Measurements from ENCODE around the gene SPINK7. TPM values are rescaled to one million over a fixed set of nuclear protein-coding genes. Genes with fewer than 3 reads are reported as not detected.
"Not testable (repeated sequence)": the region's sequence is repeated elsewhere in the genome, so short reads cannot be mapped to it uniquely, and the experiment has no call there.

SPINK7 gene
- total RNA-seq: not detected in 2 replicates

DNA sequence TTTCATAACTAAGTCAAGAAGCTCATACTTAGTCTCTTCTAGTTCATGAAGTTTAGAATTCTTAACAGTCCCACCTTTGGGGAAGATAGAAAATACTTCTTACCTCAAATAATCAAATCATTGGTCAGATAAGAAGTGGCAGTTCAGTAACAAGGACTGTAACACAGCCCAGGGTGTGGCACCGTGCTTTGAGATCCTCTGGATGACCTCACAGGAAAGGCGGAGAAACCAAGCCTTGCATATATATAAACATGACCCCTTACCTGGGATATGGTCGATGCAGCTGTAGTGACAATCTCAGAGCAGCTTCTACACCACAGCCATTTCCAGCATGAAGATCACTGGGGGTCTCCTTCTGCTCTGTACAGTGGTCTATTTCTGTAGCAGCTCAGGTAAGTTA lies at the start of gene SPINK7:
Gene SPINK7 (plus strand): TSS at position 271 of the 400 bp plus-strand sequence. CDS start 61 bp downstream, at position 332.
- no peaks in the 10 kb centered on the region for H3K4me1 Mint-ChIP-seq (ENCODE audit: low read depth)
- H3K9me3 Mint-ChIP-seq: no peaks in the 10 kb centered on the region
- no peak within 1 kb of the TSS for H3K4me3 Mint-ChIP-seq (ENCODE audit: low read depth)
- H3K27me3 Mint-ChIP-seq (ENCODE audit: low read depth): no peaks in the 10 kb centered on the region
- no peaks in the 10 kb centered on the region for H3K36me3 Mint-ChIP-seq (ENCODE audit: low read depth)
- DNase-seq (ENCODE audit: low spot score): no peak
- no peak within 1 kb of the TSS for H3K27ac Mint-ChIP-seq
- intact Hi-C loops (cut with micrococcal nuclease): no loop called here

DNA sequence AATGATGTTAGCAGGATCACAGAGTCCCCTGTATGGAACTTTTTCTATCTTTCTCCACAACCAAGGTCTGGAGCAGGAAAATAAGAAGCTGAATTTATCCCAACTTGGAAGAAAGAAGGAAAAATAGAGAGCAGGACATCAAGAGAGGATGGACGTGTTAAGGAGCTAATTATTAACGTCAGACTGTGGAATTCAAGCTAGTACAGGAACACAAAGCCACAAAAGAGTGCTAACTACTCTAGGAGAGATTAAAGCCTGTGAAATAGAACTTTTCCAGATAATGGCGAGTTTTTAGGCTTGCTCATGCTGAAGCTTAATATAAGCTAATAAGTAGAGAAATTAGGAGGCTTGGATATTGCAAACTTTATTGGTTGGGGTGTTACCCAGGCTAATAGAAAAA lies 44.3 kb upstream of the SPINK7 start:
- Mint-ChIP-seq H3K4me1 (ENCODE audit: low read depth) (no peaks in the 10 kb centered on the region), H3K27me3 (ENCODE audit: low read depth) (no peaks in the 10 kb centered on the region), H3K9me3 (no peaks in the 10 kb centered on the region), H3K36me3 (ENCODE audit: low read depth) (no peaks in the 10 kb centered on the region), H3K4me3 (ENCODE audit: low read depth) (no peak overlapping the region), H3K27ac (no peak overlapping the region)
- intact Hi-C loops (cut with micrococcal nuclease): no loop called here
- DNase-seq (ENCODE audit: low spot score): no peak

DNA sequence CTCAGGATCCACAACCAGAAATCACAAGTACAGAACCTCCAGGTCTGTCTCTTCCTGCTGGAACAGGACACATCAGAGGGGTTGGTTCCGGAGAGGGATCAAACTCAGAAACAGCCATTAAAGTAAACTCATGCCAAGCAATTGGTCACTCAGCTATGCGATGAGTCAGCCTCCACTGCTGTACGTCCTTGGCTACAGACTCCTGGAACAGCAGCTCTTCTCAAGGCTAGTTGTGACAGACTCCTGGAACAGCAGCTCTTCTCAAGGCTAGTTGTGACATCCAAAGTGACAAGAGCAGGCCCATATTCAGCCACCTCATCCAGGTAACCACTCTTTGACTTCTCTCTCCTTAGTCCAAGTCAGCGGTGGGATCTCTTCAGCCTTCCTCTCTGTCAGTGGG lies 43.7 kb upstream of the SPINK7 start, which contains the start of gene SPINK13:
Gene SPINK13 (plus strand): TSS at position 229 of the 400 bp plus-strand sequence. CDS start 1,279 bp downstream, outside the sequence.
- no peaks in the 10 kb centered on the region for H3K27me3 Mint-ChIP-seq (ENCODE audit: low read depth)
- H3K4me1 Mint-ChIP-seq (ENCODE audit: low read depth): no peaks in the 10 kb centered on the region
- no peak for DNase-seq (ENCODE audit: low spot score)
- no peaks in the 10 kb centered on the region for H3K36me3 Mint-ChIP-seq (ENCODE audit: low read depth)
- intact Hi-C loops (cut with micrococcal nuclease): no loop called here
- no peaks in the 10 kb centered on the region for H3K9me3 Mint-ChIP-seq
- H3K4me3 Mint-ChIP-seq (ENCODE audit: low read depth): no peak within 1 kb of the TSS
- H3K27ac Mint-ChIP-seq: no peak within 1 kb of the TSS

DNA sequence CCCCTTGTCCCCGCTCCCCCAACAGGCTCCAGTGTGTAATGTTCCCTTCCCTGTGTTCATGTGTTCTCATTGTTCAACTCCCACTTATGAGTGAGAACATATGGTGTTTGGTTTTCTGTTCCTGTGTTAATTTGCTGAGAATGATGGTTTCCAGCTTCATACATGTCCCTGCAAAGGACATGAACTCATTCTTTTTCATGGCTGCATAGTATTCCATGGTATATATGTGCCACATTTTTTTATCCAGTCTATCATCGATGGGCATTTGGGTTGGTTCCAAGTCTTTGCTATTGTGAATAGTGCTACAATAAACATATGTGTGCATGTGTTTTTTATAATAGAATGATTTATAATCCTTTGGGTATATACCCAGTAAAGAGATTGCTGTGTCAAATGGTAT lies 37.1 kb upstream of the SPINK7 start:
- H3K27ac Mint-ChIP-seq; H3K27me3 Mint-ChIP-seq (ENCODE audit: low read depth); H3K4me1 Mint-ChIP-seq (ENCODE audit: low read depth); DNase-seq (ENCODE audit: low spot score); H3K36me3 Mint-ChIP-seq (ENCODE audit: low read depth); H3K4me3 Mint-ChIP-seq (ENCODE audit: low read depth); intact Hi-C loops (cut with micrococcal nuclease): not testable (repeated sequence)
- H3K9me3 Mint-ChIP-seq: peaks cover 13% of the 10 kb centered on the region

DNA sequence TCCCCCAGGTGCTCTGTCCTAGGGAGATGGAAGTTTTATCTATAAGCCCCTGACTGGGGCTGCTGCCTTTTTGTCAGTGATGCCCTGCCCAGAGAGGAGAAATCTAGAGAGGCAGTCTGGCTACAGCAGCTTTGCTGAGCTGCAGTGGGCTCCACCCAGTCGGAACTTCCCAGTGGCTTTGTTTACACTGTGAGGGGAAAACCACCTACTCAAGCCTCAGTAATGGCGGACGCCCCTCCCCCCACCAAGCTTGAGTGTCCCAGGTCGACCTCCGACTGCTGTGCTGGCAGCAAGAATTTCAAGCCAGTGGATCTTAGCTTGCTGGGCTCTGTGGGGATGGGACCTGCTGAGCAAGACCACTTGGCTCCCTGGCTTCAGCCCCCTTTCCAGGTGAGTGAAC lies 31.3 kb upstream of the SPINK7 start:
- intact Hi-C loops (cut with micrococcal nuclease); H3K36me3 Mint-ChIP-seq (ENCODE audit: low read depth); H3K4me1 Mint-ChIP-seq (ENCODE audit: low read depth); H3K27me3 Mint-ChIP-seq (ENCODE audit: low read depth); DNase-seq (ENCODE audit: low spot score); H3K4me3 Mint-ChIP-seq (ENCODE audit: low read depth); H3K27ac Mint-ChIP-seq: not testable (repeated sequence)
- peaks cover 12% of the 10 kb centered on the region for H3K9me3 Mint-ChIP-seq

DNA sequence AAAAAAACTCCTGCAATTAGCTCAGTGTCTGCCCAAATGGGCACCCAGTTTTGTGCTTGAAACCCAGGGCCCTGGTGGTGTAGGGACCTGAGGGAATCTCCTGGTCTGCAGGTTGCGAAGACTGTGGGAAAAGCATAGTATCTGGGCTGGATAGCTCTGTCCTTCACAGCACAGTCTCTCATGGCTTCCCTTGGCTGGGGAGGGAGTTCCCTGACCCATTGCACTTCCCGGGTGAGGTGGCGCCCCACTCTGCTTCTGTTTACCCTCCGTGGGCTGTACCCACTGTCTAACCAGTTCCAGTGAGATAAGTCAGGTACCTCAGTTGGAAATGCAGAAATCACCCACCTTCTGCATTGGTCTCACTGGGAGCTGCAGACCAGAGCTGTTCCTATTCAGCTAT lies 30.9 kb upstream of the SPINK7 start:
- H3K27me3 Mint-ChIP-seq (ENCODE audit: low read depth); H3K27ac Mint-ChIP-seq; H3K4me1 Mint-ChIP-seq (ENCODE audit: low read depth); H3K9me3 Mint-ChIP-seq; DNase-seq (ENCODE audit: low spot score); H3K36me3 Mint-ChIP-seq (ENCODE audit: low read depth); intact Hi-C loops (cut with micrococcal nuclease); H3K4me3 Mint-ChIP-seq (ENCODE audit: low read depth): not testable (repeated sequence)

DNA sequence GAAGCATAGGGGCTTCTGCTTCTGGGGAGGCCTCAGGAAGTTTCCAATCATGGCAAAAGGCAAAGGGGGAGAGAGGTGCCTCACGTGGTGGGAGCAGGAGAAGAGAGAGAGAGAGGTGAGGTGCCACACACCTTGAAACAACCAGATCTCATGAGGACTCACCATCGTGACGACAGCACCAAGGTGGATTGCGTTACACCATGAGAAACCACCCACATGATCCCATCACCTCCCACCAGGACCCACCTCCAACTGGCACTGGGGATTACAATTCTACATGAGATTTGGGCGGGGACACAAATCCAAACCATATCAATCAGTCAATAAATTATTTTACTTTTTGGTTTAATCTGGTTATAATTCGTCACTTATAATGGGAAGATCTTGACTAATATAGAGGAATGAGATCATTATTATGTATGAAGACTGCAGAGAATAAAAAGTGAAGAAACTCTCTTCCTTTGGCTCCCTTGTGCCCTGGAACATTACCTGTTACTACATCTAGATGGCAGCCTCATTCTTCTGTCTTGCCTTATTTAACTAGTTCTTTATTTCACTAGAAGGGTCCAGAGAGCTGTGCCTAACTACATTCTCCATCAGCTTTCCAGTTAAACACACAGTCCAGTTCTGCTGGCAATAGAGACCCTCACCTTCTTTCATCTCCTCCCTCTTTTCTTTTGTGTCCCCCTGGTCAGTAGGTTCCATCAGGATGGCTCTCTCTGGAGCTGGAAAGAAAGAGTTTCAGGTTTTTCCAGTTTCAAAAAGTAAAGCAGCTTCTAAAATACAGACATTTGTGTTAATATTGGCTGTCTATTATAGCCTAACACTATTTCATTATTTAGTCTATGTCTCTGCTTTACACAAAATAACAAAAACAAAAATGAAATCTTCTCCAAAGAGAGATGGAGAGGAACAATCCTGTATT lies 21.7 kb upstream of the SPINK7 start:
- H3K27ac Mint-ChIP-seq: no peak overlapping the region
- no peaks in the 10 kb centered on the region for H3K9me3 Mint-ChIP-seq

DNA sequence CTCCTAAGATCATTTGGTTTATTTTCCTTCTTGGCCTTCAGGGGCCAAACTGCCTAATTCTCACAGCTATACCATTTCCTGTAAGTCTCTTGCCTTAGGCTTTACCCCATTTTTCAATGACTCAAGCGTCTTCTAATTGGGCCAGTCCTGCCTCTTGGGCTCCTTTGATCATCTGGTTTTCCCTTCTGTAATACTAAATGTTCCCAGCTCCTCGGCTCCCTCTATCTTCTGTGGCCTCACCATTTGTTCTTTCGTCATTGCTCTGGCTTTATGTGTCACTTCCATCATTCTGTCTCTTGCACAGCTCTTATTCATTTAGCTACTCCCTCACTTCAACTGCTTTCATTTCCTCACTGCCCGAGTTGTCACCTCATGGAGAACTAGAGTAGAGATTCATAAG lies 14.5 kb upstream of the SPINK7 start:
- H3K9me3 Mint-ChIP-seq: no peaks in the 10 kb centered on the region
- H3K36me3 Mint-ChIP-seq (ENCODE audit: low read depth): no peaks in the 10 kb centered on the region
- no peaks in the 10 kb centered on the region for H3K27me3 Mint-ChIP-seq (ENCODE audit: low read depth)
- no peak overlapping the region for H3K4me3 Mint-ChIP-seq (ENCODE audit: low read depth)
- H3K4me1 Mint-ChIP-seq (ENCODE audit: low read depth): no peaks in the 10 kb centered on the region
- intact Hi-C loops (cut with micrococcal nuclease): no loop called here
- no peak overlapping the region for H3K27ac Mint-ChIP-seq
- DNase-seq (ENCODE audit: low spot score): no peak

More for the DNA sequence above, 21.7 kb upstream of the SPINK7 start:
- Mint-ChIP-seq H3K4me3 (ENCODE audit: low read depth) (no peak overlapping the region), H3K27me3 (ENCODE audit: low read depth) (no peaks in the 10 kb centered on the region), H3K36me3 (ENCODE audit: low read depth) (no peaks in the 10 kb centered on the region), H3K4me1 (ENCODE audit: low read depth) (no peaks in the 10 kb centered on the region)
- DNase-seq (ENCODE audit: low spot score): no peak
- intact Hi-C loops (cut with micrococcal nuclease): no loop called here

DNA sequence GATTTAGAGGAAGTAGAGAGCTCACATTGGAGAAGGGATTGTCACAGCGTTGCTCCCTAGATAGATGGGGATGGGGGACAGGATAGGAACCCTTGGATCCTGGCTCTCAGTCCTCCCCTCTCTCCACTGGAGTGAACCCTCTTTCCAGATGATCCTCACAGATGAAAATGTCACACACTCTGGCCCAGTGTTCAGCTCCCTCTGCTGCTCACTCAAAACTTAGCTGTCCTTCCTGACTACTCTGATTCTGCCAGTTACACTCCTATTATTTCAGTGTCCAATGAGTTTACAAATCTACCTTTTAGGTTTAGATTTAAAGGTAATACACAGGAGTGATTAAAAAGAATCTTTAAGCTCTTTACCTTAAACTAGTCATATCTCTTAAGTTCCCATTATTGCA lies 5.8 kb upstream of the SPINK7 start:
- Mint-ChIP-seq H3K27me3 (ENCODE audit: low read depth) (peaks cover 3% of the 10 kb centered on the region), H3K4me1 (ENCODE audit: low read depth) (no peaks in the 10 kb centered on the region), H3K27ac (no peak overlapping the region), H3K4me3 (ENCODE audit: low read depth) (no peak overlapping the region), H3K36me3 (ENCODE audit: low read depth) (no peaks in the 10 kb centered on the region), H3K9me3 (no peaks in the 10 kb centered on the region)
- intact Hi-C loops (cut with micrococcal nuclease): no loop called here
- DNase-seq (ENCODE audit: low spot score): no peak

DNA sequence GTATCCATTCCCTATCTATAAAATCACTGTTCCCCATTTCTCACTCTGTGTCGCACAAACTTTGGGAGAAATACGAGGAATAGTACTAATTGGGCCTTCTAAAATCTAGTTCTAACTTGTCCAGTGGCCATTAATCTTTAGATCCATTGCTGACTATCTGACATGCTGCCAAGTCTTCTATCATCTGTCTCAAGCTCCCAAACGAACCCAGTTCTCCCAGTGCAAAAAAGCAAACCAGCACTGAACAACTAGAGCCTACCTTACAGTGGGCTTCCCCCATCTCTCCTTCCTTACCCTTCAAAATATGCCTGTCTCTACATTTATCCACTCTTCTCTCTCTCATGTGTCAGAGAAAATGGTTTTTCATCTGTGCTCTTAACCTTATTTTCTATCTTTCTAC lies 3.2 kb upstream of the SPINK7 start:
- no peak for DNase-seq (ENCODE audit: low spot score)
- intact Hi-C loops (cut with micrococcal nuclease): no loop called here
- Mint-ChIP-seq H3K27ac (no peak overlapping the region), H3K4me1 (ENCODE audit: low read depth) (no peaks in the 10 kb centered on the region), H3K36me3 (ENCODE audit: low read depth) (no peaks in the 10 kb centered on the region), H3K27me3 (ENCODE audit: low read depth) (peaks cover 3% of the 10 kb centered on the region), H3K9me3 (no peaks in the 10 kb centered on the region), H3K4me3 (ENCODE audit: low read depth) (no peak overlapping the region)

DNA sequence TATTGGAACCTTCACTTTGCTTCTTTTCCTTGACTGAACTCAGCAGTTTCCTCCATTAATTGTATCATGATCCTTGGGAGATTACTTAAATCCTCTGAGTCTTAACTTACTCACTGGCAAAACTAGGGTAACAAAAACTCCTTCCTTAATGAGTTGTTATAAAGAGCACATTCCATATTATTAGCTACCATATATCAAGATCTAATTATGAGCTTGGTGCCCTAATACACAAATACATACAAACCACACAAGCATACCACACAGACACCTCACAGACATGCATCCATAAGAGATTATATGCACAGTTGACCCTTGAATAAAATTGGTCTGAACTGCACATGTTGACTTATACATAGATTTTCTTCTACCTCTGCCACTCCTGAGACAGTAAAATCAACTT lies 2.5 kb upstream of the SPINK7 start:
- intact Hi-C loops (cut with micrococcal nuclease): no loop called here
- Mint-ChIP-seq H3K4me3 (ENCODE audit: low read depth) (no peak overlapping the region), H3K4me1 (ENCODE audit: low read depth) (no peaks in the 10 kb centered on the region), H3K27me3 (ENCODE audit: low read depth) (no peaks in the 10 kb centered on the region), H3K9me3 (no peaks in the 10 kb centered on the region), H3K27ac (no peak overlapping the region), H3K36me3 (ENCODE audit: low read depth) (no peaks in the 10 kb centered on the region)
- DNase-seq (ENCODE audit: low spot score): no peak

DNA sequence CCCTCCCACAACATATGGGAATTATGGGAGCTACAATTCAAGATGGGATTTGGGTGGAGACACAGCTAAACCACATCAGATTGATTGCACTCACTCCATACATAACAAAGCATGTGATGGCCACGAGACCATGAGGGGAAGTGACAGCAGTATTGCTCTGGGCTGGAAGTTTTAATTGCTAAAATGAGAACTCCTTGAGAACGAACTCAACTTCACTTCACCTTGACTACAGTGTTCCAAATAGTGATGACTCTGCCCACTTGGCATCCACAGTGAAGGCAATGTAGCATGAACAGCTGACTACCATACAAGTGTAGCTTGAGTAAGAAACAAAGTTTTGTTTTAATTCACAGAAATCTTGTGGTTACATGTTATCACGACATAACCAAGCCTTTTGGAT lies 739 bp upstream of the SPINK7 start:
- Mint-ChIP-seq H3K4me1 (ENCODE audit: low read depth) (no peaks in the 10 kb centered on the region), H3K4me3 (ENCODE audit: low read depth) (no peak overlapping the region)
- intact Hi-C loops (cut with micrococcal nuclease): no loop called here

DNA sequence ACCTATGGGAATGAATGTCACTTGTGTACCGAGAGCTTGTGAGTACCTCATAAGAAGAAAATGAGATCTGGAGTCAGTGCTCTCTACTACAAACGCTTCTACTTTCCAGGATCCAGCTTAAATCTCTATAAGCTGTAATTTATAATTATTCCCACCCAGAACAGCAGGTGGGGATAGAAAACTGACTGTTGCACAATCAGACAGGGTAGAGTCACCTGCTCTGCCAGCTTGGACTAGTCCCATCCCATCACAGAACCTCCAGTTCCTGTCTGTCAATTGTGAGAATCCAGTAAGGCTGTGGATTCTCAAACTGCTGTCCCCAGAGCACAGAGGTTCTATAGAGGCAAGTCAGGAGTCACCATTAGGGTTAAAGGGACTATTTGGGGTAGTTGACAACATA lies 2.0 kb downstream of the SPINK7 start:
- Mint-ChIP-seq H3K36me3 (ENCODE audit: low read depth) (no peaks in the 10 kb centered on the region), H3K4me1 (ENCODE audit: low read depth) (no peaks in the 10 kb centered on the region), H3K4me3 (ENCODE audit: low read depth) (no peak overlapping the region), H3K9me3 (no peaks in the 10 kb centered on the region), H3K27ac (no peak overlapping the region), H3K27me3 (ENCODE audit: low read depth) (no peaks in the 10 kb centered on the region)
- DNase-seq (ENCODE audit: low spot score): no peak
- intact Hi-C loops (cut with micrococcal nuclease): no loop called here

More for the DNA sequence above, 739 bp upstream of the SPINK7 start:
- no peaks in the 10 kb centered on the region for H3K27me3 Mint-ChIP-seq (ENCODE audit: low read depth)
- H3K27ac Mint-ChIP-seq: no peak overlapping the region
- no peaks in the 10 kb centered on the region for H3K36me3 Mint-ChIP-seq (ENCODE audit: low read depth)
- H3K9me3 Mint-ChIP-seq: no peaks in the 10 kb centered on the region
- no peak for DNase-seq (ENCODE audit: low spot score)

Data from activated T-helper 2 cell treated with anti-CD3 and anti-CD28 coated beads, Interferon-gamma antibody, Interleukin-2, Interleukin-4, amounts not matched to agents 10 μg/mL and 5 μg/mL and 100 μg/mL, durations not matched to agents 14 hours and 24 hours and 36 hours (primary cell).